Prostate gland (tissue), 2 donors: ENCODE data around the gene NEDD4L. TPM values are rescaled to one million over a fixed set of nuclear protein-coding genes. Genes with fewer than 3 reads are reported as not detected.

Experiments
- DNase-seq: peaks from one replicate; pipeline ENCODE4 v3.0.0-alpha.2; 2019; ENCODE audit warnings: low spot score
- H3K27ac ChIP-seq, 2 donors: fragments of 200-600 bp; sonication (generic); 2 replicates each; pipeline ENCODE4 v1.5.1; 2017 to 2019
- H3K27me3 ChIP-seq: fragments of 200-600 bp; sonication (generic); replicated peaks from 2 replicates; pipeline ENCODE4 v1.5.1; 2019; ENCODE audit not compliant: insufficient read depth
- H3K36me3 ChIP-seq, 2 donors: fragments of 200-600 bp; sonication (generic); 1 replicate in 1 of 2; 2 replicates in 1 of 2; pipeline versions ENCODE4 v1.5.1 to v1.8.1; 2017 to 2019
- H3K4me1 ChIP-seq: fragments of 200-600 bp; sonication (generic); replicated peaks from 2 replicates; pipeline ENCODE4 v1.5.1; 2019
- H3K4me3 ChIP-seq, 2 donors: fragments of 200-600 bp; sonication (generic); 2 replicates each; pipeline ENCODE4 v1.5.1; 2017 to 2019
- H3K9me3 ChIP-seq: fragments of 200-600 bp; sonication (generic); 2 replicates; pipeline ENCODE4 v1.5.1; 2017
- CTCF ChIP-seq, 4 experiments: fragments of 200-600 bp in 2 of 4; fragments of 450-650 bp in 2 of 4; sonication (generic) in 2 of 4; IDR thresholded peaks; 1 replicate in 3 of 4; 2 replicates in 1 of 4; pipeline ENCODE4 v1.5.1; 2016 to 2019; ENCODE audit warnings: antibody characterized with exemption in 4 of 4, mild to moderate bottlenecking in 2 of 4, moderate library complexity in 2 of 4
- POLR2A ChIP-seq: fragments of 450-650 bp; IDR thresholded peaks from one replicate; pipeline ENCODE4 v1.6.1; 2016; ENCODE audit warnings: antibody characterized with exemption, mild to moderate bottlenecking
- POLR2AphosphoS5 ChIP-seq: sonication (generic); formaldehyde crosslinking; IDR thresholded peaks from one replicate; pipeline ENCODE4 v1.6.1; 2017; ENCODE audit warnings: antibody characterized with exemption
- WGBS: methylation state at CpG from one replicate; pipeline ENCODE4 v1.1.5; 2018; 5-methylcytosine and 5-hydroxymethylcytosine counted together
- intact Hi-C: fragments of 100-400 bp; cut with DNase I; formaldehyde crosslinking; loops from one replicate; pipeline ENCODE4 v1.14.2; 2022
- total RNA-seq, 2 donors: library from RNA; depleted of rRNA; stranded (reverse); fragments of >200 nt; gene quantifications; one replicate each; pipeline ENCODE4 v1.1.0, GENCODE V29; 2016

NEDD4L gene
- total RNA-seq, 2 donors from 2014 or later, result 280 to 420 TPM

- Histone ChIP-seq H3K27me3 (no peaks in the 10 kb centered on the region), H3K27ac (no peak overlapping the region), H3K4me3 (no peak overlapping the region), H3K4me1 (peaks cover 7% of the 10 kb centered on the region), H3K9me3 (no peaks in the 10 kb centered on the region), H3K36me3 (no peaks in the 10 kb centered on the region)
- no peak for DNase-seq
- intact Hi-C loops, result no loop called here
- TF ChIP-seq POLR2A (no peak), POLR2AphosphoS5 (no peak), CTCF (IDR thresholded peaks at IDR 0.05) (no peak)
- 70% methylated on average over 12 of the region's 12 CpGs for WGBS
Observed at GRCh38 chr18:58413667-58414628, 369.9 kb downstream of the NEDD4L start.

- H3K4me1 ChIP-seq, result peaks cover 7% of the 10 kb centered on the region
- H3K27me3 ChIP-seq, result no peaks in the 10 kb centered on the region
- H3K4me3 ChIP-seq, result no peak overlapping the region
- 86% methylated on average over 7 of the region's 7 CpGs for WGBS
- H3K9me3 ChIP-seq, result no peaks in the 10 kb centered on the region
- H3K36me3 ChIP-seq, result no peaks in the 10 kb centered on the region
- DNase-seq, result no peak
- intact Hi-C loops, result no loop called here
- H3K27ac ChIP-seq, result no peak overlapping the region
- no peak for TF ChIP-seq POLR2A
- no peak for TF ChIP-seq CTCF (IDR thresholded peaks at IDR 0.05)
- no peak for TF ChIP-seq POLR2AphosphoS5
Observed at GRCh38 chr18:58416014-58416703, 372.1 kb downstream of the NEDD4L start.

- no peak overlapping the region for H3K4me3 ChIP-seq
- no peak for DNase-seq
- intact Hi-C loops, result no loop called here
- H3K27ac ChIP-seq, result peak overlapping the region; percentile 38 to 47
- H3K9me3 ChIP-seq, result no peaks in the 10 kb centered on the region
- no peak for TF ChIP-seq POLR2AphosphoS5
- H3K27me3 ChIP-seq, result no peaks in the 10 kb centered on the region
- H3K36me3 ChIP-seq, result no peaks in the 10 kb centered on the region
- H3K4me1 ChIP-seq, result peaks cover 7% of the 10 kb centered on the region
- WGBS, result 70% methylated on average over 16 of the region's 16 CpGs
Observed at GRCh38 chr18:58416704-58417683, 373.0 kb downstream of the NEDD4L start.

GRCh38 chr18:58417752-58418151, 373.7 kb downstream of the NEDD4L start:
- WGBS, result 25% methylated on average over 6 of the region's 6 CpGs
- peak; percentile 54 for DNase-seq
- H3K27ac ChIP-seq, result peak overlapping the region; percentile 38 to 47
- no peaks in the 10 kb centered on the region for H3K27me3 ChIP-seq
- no peak overlapping the region for H3K4me3 ChIP-seq
- intact Hi-C loops, result no loop called here
- H3K4me1 ChIP-seq, result peaks cover 7% of the 10 kb centered on the region
- H3K36me3 ChIP-seq, result no peaks in the 10 kb centered on the region
- no peaks in the 10 kb centered on the region for H3K9me3 ChIP-seq
- TF ChIP-seq POLR2A (no peak), CTCF (IDR thresholded peaks at IDR 0.05) (no peak), POLR2AphosphoS5 (peak; percentile 72)

GRCh38 chr18:58418361-58418760, 374.3 kb downstream of the NEDD4L start:
- WGBS, result 98% methylated on average over 4 of the region's 4 CpGs
- H3K36me3 ChIP-seq, result no peaks in the 10 kb centered on the region
- H3K27me3 ChIP-seq, result no peaks in the 10 kb centered on the region
- TF ChIP-seq CTCF (IDR thresholded peaks at IDR 0.05), result no peak
- TF ChIP-seq POLR2AphosphoS5, result no peak
- no peak for TF ChIP-seq POLR2A
- H3K4me3 ChIP-seq, result no peak overlapping the region
- no peak overlapping the region for H3K27ac ChIP-seq
- H3K4me1 ChIP-seq, result peaks cover 7% of the 10 kb centered on the region
- DNase-seq, result no peak
- H3K9me3 ChIP-seq, result no peaks in the 10 kb centered on the region
- intact Hi-C loops, result no loop called here
